Measurements from ENCODE around the gene ARHGAP10. TPM values are rescaled to one million over a fixed set of nuclear protein-coding genes. Genes with fewer than 3 reads are reported as not detected.
A peak's percentile ranks its signal among the peaks of the same experiment; 100 is the strongest.

The ARHGAP10 gene
- total and polyA plus RNA-seq, 9 donors = 26.9 to 41.6 (median 33.0) TPM

GRCh38 chr4:147830987-147831386 lies 99.1 kb downstream of the ARHGAP10 start:
- Histone ChIP-seq H3K36me3 (ENCODE audit: control insufficient read depth, insufficient read depth, low read length) (no peaks in the 10 kb centered on the region), H3K4me3 (ENCODE audit: low read length) (no peak overlapping the region), H3K9me3 (replicated peaks; ENCODE audit: control insufficient read depth, low read depth, low read length) (no peaks in the 10 kb centered on the region), H3K4me1 (ENCODE audit: control insufficient read depth, insufficient read depth, low read length) (peaks cover 41% of the 10 kb centered on the region), H3K27me3 (ENCODE audit: control insufficient read depth, insufficient read depth, low read length) (no peaks in the 10 kb centered on the region), H3K27ac (ENCODE audit: low read length) (peak overlapping the region; percentile 86)
- DNase-seq = peak; percentile 65
- WGBS (ENCODE audit: insufficient coverage) = 43% methylated on average over 1 of the region's 3 CpGs

GRCh38 chr4:147831551-147832171 lies 99.8 kb downstream of the ARHGAP10 start:
- Histone ChIP-seq H3K4me1 (ENCODE audit: control insufficient read depth, insufficient read depth, low read length) (peaks cover 36% of the 10 kb centered on the region), H3K9me3 (replicated peaks; ENCODE audit: control insufficient read depth, low read depth, low read length) (no peaks in the 10 kb centered on the region), H3K4me3 (ENCODE audit: low read length) (no peak overlapping the region), H3K36me3 (ENCODE audit: control insufficient read depth, insufficient read depth, low read length) (no peaks in the 10 kb centered on the region), H3K27me3 (ENCODE audit: control insufficient read depth, insufficient read depth, low read length) (no peaks in the 10 kb centered on the region), H3K27ac (ENCODE audit: low read length) (peak overlapping the region; percentile 86)
- DNase-seq = peak; percentile 90
- no CpG with 5 or more reads among the region's 5 CpGs for WGBS (ENCODE audit: insufficient coverage)

- Histone ChIP-seq H3K4me1 (ENCODE audit: control insufficient read depth, insufficient read depth, low read length) (peaks cover 35% of the 10 kb centered on the region), H3K36me3 (ENCODE audit: control insufficient read depth, insufficient read depth, low read length) (no peaks in the 10 kb centered on the region), H3K27me3 (ENCODE audit: control insufficient read depth, insufficient read depth, low read length) (no peaks in the 10 kb centered on the region), H3K27ac (ENCODE audit: low read length) (no peak overlapping the region), H3K9me3 (replicated peaks; ENCODE audit: control insufficient read depth, low read depth, low read length) (no peaks in the 10 kb centered on the region), H3K4me3 (ENCODE audit: low read length) (no peak overlapping the region)
- DNase-seq = no peak
- no CpG with 5 or more reads among the region's 2 CpGs for WGBS (ENCODE audit: insufficient coverage)
Measured at GRCh38 chr4:147833254-147833653, 101.4 kb downstream of the ARHGAP10 start.

GRCh38 chr4:147833741-147834140 lies 101.9 kb downstream of the ARHGAP10 start:
- H3K36me3 ChIP-seq (ENCODE audit: control insufficient read depth, insufficient read depth, low read length) = no peaks in the 10 kb centered on the region
- 100% methylated on average over 1 of the region's 2 CpGs for WGBS (ENCODE audit: insufficient coverage)
- no peaks in the 10 kb centered on the region for H3K9me3 ChIP-seq (replicated peaks; ENCODE audit: control insufficient read depth, low read depth, low read length)
- no peak for DNase-seq
- H3K4me1 ChIP-seq (ENCODE audit: control insufficient read depth, insufficient read depth, low read length) = peaks cover 31% of the 10 kb centered on the region
- no peak overlapping the region for H3K27ac ChIP-seq (ENCODE audit: low read length)
- H3K27me3 ChIP-seq (ENCODE audit: control insufficient read depth, insufficient read depth, low read length) = no peaks in the 10 kb centered on the region
- H3K4me3 ChIP-seq (ENCODE audit: low read length) = no peak overlapping the region

GRCh38 chr4:147834480-147834879 lies 102.6 kb downstream of the ARHGAP10 start:
- Histone ChIP-seq H3K27ac (ENCODE audit: low read length) (no peak overlapping the region), H3K4me3 (ENCODE audit: low read length) (no peak overlapping the region), H3K9me3 (replicated peaks; ENCODE audit: control insufficient read depth, low read depth, low read length) (no peaks in the 10 kb centered on the region), H3K4me1 (ENCODE audit: control insufficient read depth, insufficient read depth, low read length) (peaks cover 24% of the 10 kb centered on the region), H3K36me3 (ENCODE audit: control insufficient read depth, insufficient read depth, low read length) (no peaks in the 10 kb centered on the region), H3K27me3 (ENCODE audit: control insufficient read depth, insufficient read depth, low read length) (no peaks in the 10 kb centered on the region)
- peak; percentile 44 for DNase-seq
- WGBS (ENCODE audit: insufficient coverage) = 79% methylated on average over 3 of the region's 3 CpGs

- H3K4me3 ChIP-seq (ENCODE audit: low read length) = no peak overlapping the region
- no peak for DNase-seq
- no peak overlapping the region for H3K27ac ChIP-seq (ENCODE audit: low read length)
- no peaks in the 10 kb centered on the region for H3K36me3 ChIP-seq (ENCODE audit: control insufficient read depth, insufficient read depth, low read length)
- WGBS (ENCODE audit: insufficient coverage) = 100% methylated on average over 1 of the region's 6 CpGs
- H3K27me3 ChIP-seq (ENCODE audit: control insufficient read depth, insufficient read depth, low read length) = no peaks in the 10 kb centered on the region
- no peaks in the 10 kb centered on the region for H3K9me3 ChIP-seq (replicated peaks; ENCODE audit: control insufficient read depth, low read depth, low read length)
- H3K4me1 ChIP-seq (ENCODE audit: control insufficient read depth, insufficient read depth, low read length) = peaks cover 16% of the 10 kb centered on the region
Measured at GRCh38 chr4:147836807-147837206, 104.9 kb downstream of the ARHGAP10 start.

- Histone ChIP-seq H3K27me3 (ENCODE audit: control insufficient read depth, insufficient read depth, low read length) (no peaks in the 10 kb centered on the region), H3K4me1 (ENCODE audit: control insufficient read depth, insufficient read depth, low read length) (peaks cover 19% of the 10 kb centered on the region), H3K27ac (ENCODE audit: low read length) (no peak overlapping the region), H3K36me3 (ENCODE audit: control insufficient read depth, insufficient read depth, low read length) (no peaks in the 10 kb centered on the region), H3K4me3 (ENCODE audit: low read length) (no peak overlapping the region), H3K9me3 (replicated peaks; ENCODE audit: control insufficient read depth, low read depth, low read length) (no peaks in the 10 kb centered on the region)
- no CpG with 5 or more reads among the region's 1 CpG for WGBS (ENCODE audit: insufficient coverage)
- DNase-seq = no peak
Measured at GRCh38 chr4:147837435-147837834, 105.5 kb downstream of the ARHGAP10 start.

GRCh38 chr4:147837854-147838253 lies 106.0 kb downstream of the ARHGAP10 start:
- Histone ChIP-seq H3K4me3 (ENCODE audit: low read length) (no peak overlapping the region), H3K36me3 (ENCODE audit: control insufficient read depth, insufficient read depth, low read length) (no peaks in the 10 kb centered on the region), H3K4me1 (ENCODE audit: control insufficient read depth, insufficient read depth, low read length) (peaks cover 21% of the 10 kb centered on the region), H3K27ac (ENCODE audit: low read length) (no peak overlapping the region), H3K27me3 (ENCODE audit: control insufficient read depth, insufficient read depth, low read length) (no peaks in the 10 kb centered on the region), H3K9me3 (replicated peaks; ENCODE audit: control insufficient read depth, low read depth, low read length) (no peaks in the 10 kb centered on the region)
- no peak for DNase-seq
- WGBS (ENCODE audit: insufficient coverage) = no CpG with 5 or more reads among the region's 1 CpG

GRCh38 chr4:147839200-147839599 lies 107.3 kb downstream of the ARHGAP10 start:
- H3K27me3 ChIP-seq (ENCODE audit: control insufficient read depth, insufficient read depth, low read length) = no peaks in the 10 kb centered on the region
- no peaks in the 10 kb centered on the region for H3K36me3 ChIP-seq (ENCODE audit: control insufficient read depth, insufficient read depth, low read length)
- WGBS (ENCODE audit: insufficient coverage) = 40% methylated on average over 1 of the region's 2 CpGs
- DNase-seq = peak; percentile 37
- H3K4me3 ChIP-seq (ENCODE audit: low read length) = no peak overlapping the region
- H3K27ac ChIP-seq (ENCODE audit: low read length) = no peak overlapping the region
- no peaks in the 10 kb centered on the region for H3K9me3 ChIP-seq (replicated peaks; ENCODE audit: control insufficient read depth, low read depth, low read length)
- peaks cover 27% of the 10 kb centered on the region for H3K4me1 ChIP-seq (ENCODE audit: control insufficient read depth, insufficient read depth, low read length)

GRCh38 chr4:147839663-147840062 lies 107.8 kb downstream of the ARHGAP10 start:
- no peaks in the 10 kb centered on the region for H3K27me3 ChIP-seq (ENCODE audit: control insufficient read depth, insufficient read depth, low read length)
- H3K9me3 ChIP-seq (replicated peaks; ENCODE audit: control insufficient read depth, low read depth, low read length) = no peaks in the 10 kb centered on the region
- no CpG with 5 or more reads among the region's 3 CpGs for WGBS (ENCODE audit: insufficient coverage)
- peak overlapping the region; percentile 5 for H3K27ac ChIP-seq (ENCODE audit: low read length)
- peaks cover 27% of the 10 kb centered on the region for H3K4me1 ChIP-seq (ENCODE audit: control insufficient read depth, insufficient read depth, low read length)
- no peaks in the 10 kb centered on the region for H3K36me3 ChIP-seq (ENCODE audit: control insufficient read depth, insufficient read depth, low read length)
- no peak for DNase-seq
- H3K4me3 ChIP-seq (ENCODE audit: low read length) = no peak overlapping the region
